CD4-positive, alpha-beta T cell treated with Interleukin-1 beta for 1 hour (primary cell): Measurements from ENCODE around the gene PDZRN4.
"Not testable (repeated sequence)": the region's sequence is repeated elsewhere in the genome, so short reads cannot be mapped to it uniquely, and the experiment has no call there.

ENCODE experiments used
- DNase-seq, 2 donors: peaks; one replicate each; pipeline ENCODE4 v3.0.0-alpha.2; 2020 to 2022

Gene PDZRN4

GRCh38 chr12:41585784-41586183 is 397.7 kb downstream of the PDZRN4 start:
- DNase-seq: no peak

GRCh38 chr12:41587574-41587973 is 399.5 kb downstream of the PDZRN4 start:
- no peak for DNase-seq

GRCh38 chr12:41589878-41590277 is 401.8 kb downstream of the PDZRN4 start:
- no peak for DNase-seq

GRCh38 chr12:41596190-41596589 is 408.1 kb downstream of the PDZRN4 start:
- DNase-seq: no peak

- no peak for DNase-seq
These were observed 416.7 kb downstream of the PDZRN4 start for GRCh38 chr12:41604830-41605229.

- no peak for DNase-seq
These were observed 417.6 kb downstream of the PDZRN4 start for GRCh38 chr12:41605545-41606305.

GRCh38 chr12:41606468-41607445 is 418.6 kb downstream of the PDZRN4 start:
- DNase-seq: no peak

- DNase-seq: no peak
These were observed 424.9 kb downstream of the PDZRN4 start for GRCh38 chr12:41612892-41613557.

GRCh38 chr12:41615174-41615573 is 427.1 kb downstream of the PDZRN4 start:
- not testable (repeated sequence) for DNase-seq

- no peak for DNase-seq
These were observed 431.6 kb downstream of the PDZRN4 start for GRCh38 chr12:41619705-41620104.

- no peak for DNase-seq
These were observed 433.2 kb downstream of the PDZRN4 start for GRCh38 chr12:41621291-41621690.
